Measurements from ENCODE around the gene CELA1.

- TF ChIP-seq CTCF (IDR thresholded peaks at IDR 0.05), result no peak
- TF ChIP-seq POLR2A (IDR thresholded peaks at IDR 0.05), result no peak
Measured at GRCh38 chr12:51346581-51346980, at the start of gene CELA1.

All from right lobe of liver (tissue), 4 donors.